Frontal cortex (tissue), 4 donors: ENCODE data around the gene MAP2K3. TPM values are rescaled to one million over a fixed set of nuclear protein-coding genes. Genes with fewer than 3 reads are reported as not detected.
"Not testable (repeated sequence)": the region's sequence is repeated elsewhere in the genome, so short reads cannot be mapped to it uniquely, and the experiment has no call there.

Source experiments
- DNase-seq, 2 donors: peaks; one replicate each; pipeline ENCODE4 v3.0.0; 2012; ENCODE audit warnings: low spot score in 2 of 2
- FAIRE-seq: peaks from 2 replicates; lab custom pipeline; 2012; peaks lifted over from hg19 to GRCh38; lab: Jason Lieb, UNC
- total RNA-seq: library from RNA; depleted of rRNA; stranded (reverse); fragments of >200 nt; gene quantifications from one replicate; pipeline ENCODE4 v1.2.3, GENCODE V29; 2014
- donor health status: control.
- donor health status: control.
- donor health status: control.

Gene MAP2K3
- total RNA-seq, 1 donor from 2014 or later, result 2.0 TPM

GRCh38 chr17:21344801-21345200 is 60.3 kb downstream of the MAP2K3 start:
- DNase-seq, FAIRE-seq: not testable (repeated sequence)

- no peak for FAIRE-seq
- no peak for DNase-seq
These were observed 60.7 kb downstream of the MAP2K3 start for GRCh38 chr17:21345236-21345635.

- DNase-seq, FAIRE-seq: not testable (repeated sequence)
These were observed 61.6 kb downstream of the MAP2K3 start for GRCh38 chr17:21346107-21346506.

GRCh38 chr17:21346651-21347250 is 62.2 kb downstream of the MAP2K3 start:
- not testable (repeated sequence) for DNase-seq, FAIRE-seq

- FAIRE-seq, DNase-seq: not testable (repeated sequence)
These were observed 63.1 kb downstream of the MAP2K3 start for GRCh38 chr17:21347660-21348059.

GRCh38 chr17:21348081-21348925 is 63.8 kb downstream of the MAP2K3 start:
- FAIRE-seq, DNase-seq: not testable (repeated sequence)

GRCh38 chr17:21348926-21349261 is 64.4 kb downstream of the MAP2K3 start:
- FAIRE-seq, DNase-seq: not testable (repeated sequence)

- FAIRE-seq, DNase-seq: not testable (repeated sequence)
These were observed 65.0 kb downstream of the MAP2K3 start for GRCh38 chr17:21349358-21350050.

GRCh38 chr17:21350495-21350894 is 66.0 kb downstream of the MAP2K3 start:
- not testable (repeated sequence) for DNase-seq, FAIRE-seq

- DNase-seq, result no peak
- no peak for FAIRE-seq
These were observed 67.0 kb downstream of the MAP2K3 start for GRCh38 chr17:21351366-21352065.

GRCh38 chr17:21352221-21352980 is 67.9 kb downstream of the MAP2K3 start:
- DNase-seq (no peak), FAIRE-seq (no peak)

- FAIRE-seq (no peak), DNase-seq (no peak)
These were observed 68.4 kb downstream of the MAP2K3 start for GRCh38 chr17:21352981-21353265.

GRCh38 chr17:21353326-21354010 is 69.0 kb downstream of the MAP2K3 start:
- FAIRE-seq (no peak), DNase-seq (no peak)

GRCh38 chr17:21354796-21355385 is 70.4 kb downstream of the MAP2K3 start:
- DNase-seq (no peak), FAIRE-seq (no peak)

- no peak for FAIRE-seq
- no peak for DNase-seq
These were observed 71.1 kb downstream of the MAP2K3 start for GRCh38 chr17:21355586-21355985.

- no peak for FAIRE-seq
- no peak for DNase-seq
These were observed 72.1 kb downstream of the MAP2K3 start for GRCh38 chr17:21356537-21357127.

- FAIRE-seq (no peak), DNase-seq (no peak)
These were observed 72.8 kb downstream of the MAP2K3 start for GRCh38 chr17:21357281-21357680.
